Endothelial cell of umbilical vein (primary cell): ENCODE results near the gene OR5AU1.

Source experiments
- EZH2 ChIP-seq: IDR thresholded peaks from 2 replicates; pipeline ENCODE4 v1.6.1; 2012; ENCODE audit warnings: borderline replicate concordance, low read depth, mild to moderate bottlenecking, moderate library complexity, low read length, inconsistent platforms; ENCODE audit not compliant: severe bottlenecking
- TF ChIP-seq, protein P1 (sequence below), 2 donors: IDR thresholded peaks; 1 replicate in 1 of 2; 2 replicates in 1 of 2; pipeline ENCODE4 v1.5.1; 2011; ENCODE audit warnings: low read length in 2 of 2, mild to moderate bottlenecking in 2 of 2, moderate library complexity in 2 of 2, control low read depth in 1 of 2, inconsistent platforms in 1 of 2, low read depth in 1 of 2; ENCODE audit not compliant: insufficient read depth in 1 of 2; ENCODE audit errors: extremely low read depth in 1 of 2

DNA sequence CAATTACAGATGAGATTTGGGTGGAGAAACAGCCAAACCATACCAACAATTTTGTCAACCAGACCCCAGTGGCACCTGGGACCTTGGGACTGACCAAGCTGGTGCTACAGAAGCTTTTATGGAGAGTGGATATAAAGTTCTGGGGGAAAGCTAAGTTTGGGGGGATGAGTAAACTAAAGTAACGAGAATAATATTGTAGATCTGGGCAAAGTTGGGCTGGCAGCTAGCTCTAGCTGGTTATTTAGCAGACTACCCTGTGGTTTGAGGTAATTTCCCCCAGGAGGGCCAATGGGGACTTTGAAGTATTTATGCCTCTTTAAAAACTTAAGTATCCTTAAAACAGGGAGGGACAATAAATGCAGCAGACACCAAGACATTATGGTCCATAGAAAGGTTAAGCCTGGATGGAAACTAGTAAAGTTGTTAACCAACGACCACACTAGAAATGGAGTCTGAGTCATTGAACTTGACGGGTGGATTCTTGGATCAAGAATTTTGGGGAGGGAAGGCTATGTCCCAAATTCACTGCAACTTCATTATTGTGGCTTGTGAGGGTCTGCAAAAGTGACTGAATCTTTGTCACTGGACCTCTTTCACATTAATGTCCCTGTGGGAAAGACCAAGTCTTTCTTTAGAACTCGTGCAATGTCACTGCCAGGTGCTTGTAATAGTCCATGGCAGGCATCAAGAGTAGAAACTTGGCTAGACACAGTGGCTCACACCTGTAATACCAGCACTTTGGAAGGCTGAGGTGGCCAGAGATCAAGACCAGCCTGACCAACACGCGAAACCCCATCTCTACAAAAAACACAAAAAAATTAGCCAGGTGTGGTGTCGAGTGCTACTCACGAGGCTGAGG is 48.5 kb upstream of the OR5AU1 start:
- TF ChIP-seq, protein P1, sequence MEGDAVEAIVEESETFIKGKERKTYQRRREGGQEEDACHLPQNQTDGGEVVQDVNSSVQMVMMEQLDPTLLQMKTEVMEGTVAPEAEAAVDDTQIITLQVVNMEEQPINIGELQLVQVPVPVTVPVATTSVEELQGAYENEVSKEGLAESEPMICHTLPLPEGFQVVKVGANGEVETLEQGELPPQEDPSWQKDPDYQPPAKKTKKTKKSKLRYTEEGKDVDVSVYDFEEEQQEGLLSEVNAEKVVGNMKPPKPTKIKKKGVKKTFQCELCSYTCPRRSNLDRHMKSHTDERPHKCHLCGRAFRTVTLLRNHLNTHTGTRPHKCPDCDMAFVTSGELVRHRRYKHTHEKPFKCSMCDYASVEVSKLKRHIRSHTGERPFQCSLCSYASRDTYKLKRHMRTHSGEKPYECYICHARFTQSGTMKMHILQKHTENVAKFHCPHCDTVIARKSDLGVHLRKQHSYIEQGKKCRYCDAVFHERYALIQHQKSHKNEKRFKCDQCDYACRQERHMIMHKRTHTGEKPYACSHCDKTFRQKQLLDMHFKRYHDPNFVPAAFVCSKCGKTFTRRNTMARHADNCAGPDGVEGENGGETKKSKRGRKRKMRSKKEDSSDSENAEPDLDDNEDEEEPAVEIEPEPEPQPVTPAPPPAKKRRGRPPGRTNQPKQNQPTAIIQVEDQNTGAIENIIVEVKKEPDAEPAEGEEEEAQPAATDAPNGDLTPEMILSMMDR (IDR thresholded peaks at IDR 0.05; ENCODE audit: extremely low read depth in 1 of 2, insufficient read depth in 1 of 2, low read depth in 1 of 2, low read length in 2 of 2): no peak
- TF ChIP-seq EZH2: no peak
